T-helper 1 cell treated with Interleukin-12 subunit alpha and Interleukin-12 subunit beta and Interleukin-4 antibody, amounts not matched to agents 30 ng/mL and 1 ng/mL, for 36 hours (primary cell): Measurements from ENCODE around the gene USP47. TPM values are rescaled to one million over a fixed set of nuclear protein-coding genes. Genes with fewer than 3 reads are reported as not detected.
"Not testable (repeated sequence)": the region's sequence is repeated elsewhere in the genome, so short reads cannot be mapped to it uniquely, and the experiment has no call there.

ENCODE experiments used
- intact Hi-C: fragments of 100-400 bp; cut with micrococcal nuclease; formaldehyde crosslinking; loops from one replicate; pipeline ENCODE4 v1.15.1; 2024
- total RNA-seq: library from RNA; stranded (reverse); gene quantifications from 2 replicates; pipeline ENCODE4 v1.2.3, GENCODE V29; 2022

USP47 gene
- total RNA-seq, 1 donor from 2014 or later = 44.2 TPM

GRCh38 chr11:11827272-11827671, 14.5 kb upstream of the USP47 start:
- intact Hi-C loops = no loop called here

- intact Hi-C loops = not testable (repeated sequence)
Observed at GRCh38 chr11:11831406-11831805, 10.4 kb upstream of the USP47 start.

GRCh38 chr11:11836676-11837231, 5.0 kb upstream of the USP47 start:
- intact Hi-C loops = no loop called here

- intact Hi-C loops = loop anchor here (5.0 to 10.0 kb wide), 5 partner anchors 217 to 1532 kb away; partner anchors contain the start of genes ADM, BMAL1, GALNT18 and TEAD1
Observed at GRCh38 chr11:11839718-11840117, 2.1 kb upstream of the USP47 start.

- intact Hi-C loops = loop anchor here (1.0 to 10.0 kb wide), 9 partner anchors 8 to 1622 kb away; partner anchors contain the start of genes ADM, BMAL1, BTBD10 and GALNT18
Observed at GRCh38 chr11:11841116-11841722, 553 bp upstream of the USP47 start.

GRCh38 chr11:11842421-11843008, 743 bp downstream of the USP47 start:
- intact Hi-C loops = loop anchor here (1.0 to 10.0 kb wide), 16 partner anchors 14 to 1826 kb away; partner anchors contain the start of genes ADM, BMAL1, FAR1 and GALNT18

GRCh38 chr11:11843211-11843621, 1.4 kb downstream of the USP47 start:
- intact Hi-C loops = loop anchor here (2.0 to 10.0 kb wide), 12 partner anchors 34 to 1826 kb away; partner anchors contain the start of genes ADM, BMAL1, FAR1 and GALNT18

DNA sequence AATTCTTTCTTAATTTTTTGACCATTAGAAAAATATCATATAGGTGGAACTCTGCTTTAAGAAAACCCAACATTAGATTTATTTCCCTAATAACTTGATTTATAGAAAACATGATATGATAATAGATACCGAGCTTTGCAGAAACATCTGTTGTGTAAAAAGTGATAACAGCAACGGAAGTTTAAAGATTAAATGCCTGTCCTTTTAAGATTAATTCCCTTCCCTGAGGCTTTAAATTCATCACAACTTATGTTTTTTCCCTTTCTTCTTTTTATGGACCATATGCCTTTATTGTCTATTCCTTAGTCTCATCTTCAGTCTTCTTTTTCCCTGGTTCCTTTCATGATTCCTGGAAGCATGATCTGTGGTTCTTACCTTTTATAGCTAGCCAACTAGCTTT, 1.9 kb downstream of the USP47 start:
- intact Hi-C loops = loop anchor here (2.0 to 10.0 kb wide), 13 partner anchors 33 to 1825 kb away; partner anchors contain the start of genes ADM, BMAL1, CTR9 and FAR1

- intact Hi-C loops = loop anchor here (2.0 to 10.0 kb wide), 6 partner anchors 222 to 1537 kb away; partner anchors contain the start of genes ADM, BMAL1, CTR9 and GALNT18
Observed at GRCh38 chr11:11844272-11844671, 2.5 kb downstream of the USP47 start.

DNA sequence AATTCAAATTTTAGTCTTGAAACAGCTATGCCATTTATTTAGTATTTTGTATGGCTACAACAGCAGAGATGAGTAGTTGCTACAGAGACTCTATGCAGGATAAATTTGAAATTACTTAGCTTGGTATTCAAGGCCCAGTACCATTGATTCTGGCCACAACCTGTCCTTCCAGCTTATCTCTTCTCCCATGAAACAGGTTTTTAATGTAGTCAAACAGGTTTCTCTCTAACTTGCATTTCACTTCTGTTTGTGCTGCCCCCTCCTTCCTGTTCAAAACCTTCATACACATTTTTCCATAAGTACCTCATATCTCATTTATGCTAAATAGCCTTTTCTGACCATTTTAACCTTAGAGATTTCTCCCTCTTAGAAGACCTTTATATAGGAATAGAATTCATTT, 3.3 kb downstream of the USP47 start:
- intact Hi-C loops = loop anchor here (2.0 to 10.0 kb wide), 4 partner anchors 197 to 1094 kb away; partner anchors contain the start of genes CTR9 and TEAD1

GRCh38 chr11:11845551-11845950, 3.8 kb downstream of the USP47 start:
- intact Hi-C loops = loop anchor here (2.0 to 10.0 kb wide), 4 partner anchors 197 to 1095 kb away; partner anchors contain the start of genes CTR9 and TEAD1

GRCh38 chr11:11847082-11847481, 5.3 kb downstream of the USP47 start:
- intact Hi-C loops = loop anchor here (5.0 to 10.0 kb wide), 3 partner anchors 195 to 915 kb away; partner anchors contain the start of gene TEAD1

DNA sequence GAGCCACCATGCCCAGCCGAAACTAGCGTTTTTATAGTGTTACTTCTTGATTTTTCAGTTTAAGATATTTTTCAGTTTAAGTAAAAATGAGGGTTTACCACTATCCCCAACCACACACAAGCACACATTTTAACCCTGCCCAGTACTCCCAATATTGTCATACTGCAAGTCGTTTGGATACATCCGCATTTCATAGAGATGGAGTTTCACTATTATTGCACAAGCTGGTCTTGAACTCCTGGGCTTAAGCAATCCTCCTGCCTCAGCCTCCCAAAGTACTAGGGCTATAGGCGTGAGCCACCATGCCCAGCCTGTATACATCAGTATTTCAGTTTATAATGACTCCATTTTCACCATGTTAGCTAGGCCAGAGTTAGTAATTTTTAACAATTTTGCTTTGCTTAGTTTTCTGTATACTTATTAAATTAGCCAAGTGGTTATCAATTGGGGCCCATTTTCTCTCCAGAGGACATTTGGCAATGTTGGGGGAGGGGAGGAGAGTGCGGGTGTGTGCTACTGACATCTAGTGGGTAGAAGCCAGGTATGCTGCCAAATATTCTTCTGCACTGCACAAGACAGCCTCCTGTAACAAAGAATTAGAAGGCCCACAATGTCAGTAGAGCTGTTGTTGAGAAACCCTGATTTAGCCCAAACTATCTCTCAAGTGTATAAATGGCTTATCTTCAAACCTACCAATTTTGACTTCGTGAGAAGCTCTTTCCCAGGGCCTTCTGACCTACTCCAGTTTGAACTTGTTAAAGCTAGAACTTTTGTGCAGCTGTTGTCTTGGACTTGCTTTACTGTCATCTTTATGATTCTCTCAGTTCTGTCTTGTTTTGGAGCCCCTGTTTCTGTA, 7.3 kb downstream of the USP47 start:
- intact Hi-C loops = loop anchor here (1.0 to 10.0 kb wide), 7 partner anchors 7 to 917 kb away; partner anchors contain the start of genes TEAD1 and USP47

- intact Hi-C loops = no loop called here
Observed at GRCh38 chr11:11850668-11851067, 8.9 kb downstream of the USP47 start.

DNA sequence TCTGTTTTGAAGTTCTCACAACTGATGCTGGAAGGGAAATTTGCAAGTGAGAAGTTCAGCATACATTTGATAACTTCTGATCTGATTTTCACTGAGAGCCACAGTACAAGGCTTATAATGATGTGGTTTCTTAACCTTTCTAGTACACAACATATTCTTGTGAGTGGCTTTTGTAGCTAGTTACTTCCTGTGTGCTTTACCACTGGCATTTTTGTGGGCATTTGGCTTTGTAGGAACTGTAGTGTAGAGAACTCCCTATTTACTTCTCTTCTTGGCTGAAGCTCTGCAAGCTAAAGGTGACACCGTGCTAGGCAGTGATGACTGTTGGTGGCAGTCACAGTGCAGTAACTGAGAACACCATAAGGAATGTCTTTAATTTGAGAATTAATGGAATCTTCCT, 14.9 kb downstream of the USP47 start:
- intact Hi-C loops = loop anchor here (1.0 kb wide), 2 partner anchors 8 to 14 kb away; no protein-coding TSS in a partner anchor

- intact Hi-C loops = no loop called here
Observed at GRCh38 chr11:11857769-11858168, 16.0 kb downstream of the USP47 start.

DNA sequence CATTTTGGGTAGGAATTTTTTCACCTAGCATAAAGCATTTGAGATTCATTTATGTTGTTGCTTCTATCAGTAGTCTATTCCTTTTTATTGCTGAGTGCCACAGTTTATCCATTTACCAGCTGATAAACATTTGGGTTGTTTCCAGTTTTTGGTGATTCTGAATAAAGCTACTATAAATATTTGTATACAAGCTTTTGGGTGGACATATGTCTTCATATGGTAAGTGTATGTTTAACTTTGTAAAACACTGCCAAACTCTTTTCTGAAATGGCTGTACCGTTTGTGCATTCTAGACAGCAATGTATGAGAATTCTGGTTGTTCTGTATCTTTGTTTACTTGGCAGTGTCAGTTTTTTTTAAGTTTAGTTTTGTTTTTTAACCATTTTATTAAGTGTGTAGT, 16.9 kb downstream of the USP47 start:
- intact Hi-C loops = no loop called here

DNA sequence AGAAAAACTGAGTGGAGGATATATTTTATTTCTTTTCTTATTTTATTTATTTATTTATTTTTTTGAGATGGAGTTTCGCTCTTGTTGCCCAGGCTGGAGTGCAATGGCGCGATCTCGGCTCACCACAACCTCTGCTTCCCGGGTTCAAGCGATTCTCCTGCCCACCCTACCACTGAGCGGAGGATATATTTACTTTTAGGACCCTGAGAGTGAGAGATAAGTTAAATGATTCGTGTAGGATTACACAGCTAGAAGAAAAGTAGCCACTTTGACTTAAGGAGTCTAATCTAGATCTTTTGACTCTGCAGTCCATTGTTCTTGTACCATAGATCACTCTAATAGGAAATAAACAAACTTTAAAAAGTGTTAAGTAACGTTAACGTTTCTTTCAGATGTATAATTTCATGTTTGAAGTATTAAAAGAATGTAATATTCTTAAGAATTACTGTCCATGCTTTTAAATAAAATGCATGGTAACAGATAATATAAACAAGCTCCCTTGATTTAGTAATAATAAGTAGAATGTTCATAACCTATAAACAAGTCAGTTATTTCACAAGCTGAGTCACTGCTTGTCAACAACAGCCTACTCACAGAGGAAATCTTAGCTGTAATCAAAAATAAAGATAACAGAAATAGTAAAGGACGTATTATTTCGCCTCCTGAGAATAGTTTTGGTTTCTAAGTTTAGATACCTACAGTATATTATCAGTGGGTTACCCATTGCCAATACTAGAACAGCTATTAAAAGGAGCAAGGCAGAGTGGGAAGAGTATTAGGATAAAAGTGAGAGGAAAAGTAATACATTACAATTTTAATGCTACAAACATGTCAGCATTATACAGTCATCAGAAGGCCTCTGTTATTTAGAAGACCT, 18.6 kb downstream of the USP47 start:
- intact Hi-C loops = no loop called here

- intact Hi-C loops = no loop called here
Observed at GRCh38 chr11:11862999-11863398, 21.2 kb downstream of the USP47 start.

- intact Hi-C loops = no loop called here
Observed at GRCh38 chr11:11864332-11864731, 22.6 kb downstream of the USP47 start.
